BJ (cell line): ENCODE data around the gene CCNL1. TPM values are rescaled to one million over a fixed set of nuclear protein-coding genes. Genes with fewer than 3 reads are reported as not detected.

Source experiments
- CTCF ChIA-PET: fragments of 350-600 bp; formaldehyde crosslinking; extraction: SDS; loops from one replicate; lab custom pipeline; 2021; ENCODE audit warnings: antibody characterized with exemption, inconsistent platforms; lab: Yijun Ruan, JAX
- POLR2A ChIA-PET: fragments of 300-600 bp; sonication (Branson Sonifier 250); formaldehyde crosslinking; extraction: SDS; loops from one replicate; lab custom pipeline; 2021; ENCODE audit warnings: antibody characterized with exemption; lab: Charles Lee
- DNase-seq: peaks from one replicate; pipeline ENCODE4 v3.0.0-alpha.2; 2011; ENCODE audit warnings: low read depth
- H3K27me3 ChIP-seq: 2 replicates; pipeline ENCODE4 v1.6.0; 2011; ENCODE audit warnings: low read length; ENCODE audit not compliant: control insufficient read depth, insufficient read depth
- H3K36me3 ChIP-seq: 2 replicates; pipeline ENCODE4 v1.5.1; 2011; ENCODE audit warnings: low read length; ENCODE audit not compliant: control insufficient read depth, insufficient read depth
- H3K4me3 ChIP-seq: 2 replicates; pipeline ENCODE4 v1.5.1; 2011; ENCODE audit warnings: low read depth, mild to moderate bottlenecking, control low read depth, low read length
- CTCF ChIP-seq: IDR thresholded peaks from 2 replicates; pipeline ENCODE4 v1.5.1; 2011; ENCODE audit warnings: low read depth, mild to moderate bottlenecking, control low read depth, inconsistent platforms, low read length, moderate library complexity; ENCODE audit not compliant: insufficient read depth
- polyA plus RNA-seq: library from polyadenylated mRNA; depleted of rRNA; stranded (reverse); fragments of >200 nt; gene quantifications from 2 replicates; pipeline ENCODE4 v1.2.3, GENCODE V29; 2011

Gene CCNL1
- polyA plus RNA-seq, 1 experiment: 145 TPM

- H3K4me3 ChIP-seq: no peak overlapping the region
- no peak for DNase-seq
- no peak for TF ChIP-seq CTCF
- no peaks in the 10 kb centered on the region for H3K36me3 ChIP-seq
- H3K27me3 ChIP-seq: no peaks in the 10 kb centered on the region
- ChIA-PET CTCF (no interaction called here), POLR2A (no interaction called here)
These were observed 49.1 kb downstream of the CCNL1 start for GRCh38 chr3:157110761-157111278.

GRCh38 chr3:157109267-157110141 is 50.4 kb downstream of the CCNL1 start:
- Histone ChIP-seq H3K36me3 (no peaks in the 10 kb centered on the region), H3K4me3 (no peak overlapping the region), H3K27me3 (no peaks in the 10 kb centered on the region)
- POLR2A ChIA-PET: no interaction called here
- no peak for DNase-seq
- CTCF ChIA-PET: interaction anchor here (1.0 kb wide), 1 partner anchor 22 kb away, joined by 3 read pairs; no protein-coding TSS in a partner anchor
- no peak for TF ChIP-seq CTCF

GRCh38 chr3:157107644-157108133 is 52.3 kb downstream of the CCNL1 start:
- no peaks in the 10 kb centered on the region for H3K36me3 ChIP-seq
- H3K4me3 ChIP-seq: no peak overlapping the region
- POLR2A ChIA-PET: interaction anchor here (1.1 kb wide), 1 partner anchor 19 kb away, joined by 3 read pairs; no protein-coding TSS in a partner anchor
- CTCF ChIA-PET: interaction anchor here (1.2 kb wide), 1 partner anchor 15 kb away, joined by 4 read pairs; no protein-coding TSS in a partner anchor
- TF ChIP-seq CTCF: no peak
- DNase-seq: no peak
- H3K27me3 ChIP-seq: no peaks in the 10 kb centered on the region

- ChIA-PET POLR2A (interaction anchor here (1.1 kb wide), 1 partner anchor 19 kb away, joined by 3 read pairs; no protein-coding TSS in a partner anchor), CTCF (interaction anchor here (0.7 kb wide), 1 partner anchor 30 kb away, joined by 4 read pairs; no protein-coding TSS in a partner anchor)
- no peak for DNase-seq
- H3K36me3 ChIP-seq: no peaks in the 10 kb centered on the region
- no peak overlapping the region for H3K4me3 ChIP-seq
- no peak for TF ChIP-seq CTCF
- no peaks in the 10 kb centered on the region for H3K27me3 ChIP-seq
These were observed 52.9 kb downstream of the CCNL1 start for GRCh38 chr3:157107037-157107436.

GRCh38 chr3:157104928-157105652 is 54.9 kb downstream of the CCNL1 start:
- POLR2A ChIA-PET: no interaction called here
- H3K36me3 ChIP-seq: no peaks in the 10 kb centered on the region
- no peak overlapping the region for H3K4me3 ChIP-seq
- no peaks in the 10 kb centered on the region for H3K27me3 ChIP-seq
- CTCF ChIA-PET: interaction anchor here (0.8 to 1.7 kb wide), 6 partner anchors 9 to 55 kb away, joined by 3 to 7 read pairs (median 4); partner anchors contain the start of gene CCNL1
- TF ChIP-seq CTCF: no peak
- no peak for DNase-seq
